Dedifferentiated amniotic fluid mesenchymal stem cell (primary cell): ENCODE data around the gene ZBTB9.

Source experiments
- DNase-seq: peaks from one replicate; pipeline ENCODE4 v3.0.0-alpha.2; 2016; ENCODE audit errors: extremely low spot score

Gene ZBTB9

DNA sequence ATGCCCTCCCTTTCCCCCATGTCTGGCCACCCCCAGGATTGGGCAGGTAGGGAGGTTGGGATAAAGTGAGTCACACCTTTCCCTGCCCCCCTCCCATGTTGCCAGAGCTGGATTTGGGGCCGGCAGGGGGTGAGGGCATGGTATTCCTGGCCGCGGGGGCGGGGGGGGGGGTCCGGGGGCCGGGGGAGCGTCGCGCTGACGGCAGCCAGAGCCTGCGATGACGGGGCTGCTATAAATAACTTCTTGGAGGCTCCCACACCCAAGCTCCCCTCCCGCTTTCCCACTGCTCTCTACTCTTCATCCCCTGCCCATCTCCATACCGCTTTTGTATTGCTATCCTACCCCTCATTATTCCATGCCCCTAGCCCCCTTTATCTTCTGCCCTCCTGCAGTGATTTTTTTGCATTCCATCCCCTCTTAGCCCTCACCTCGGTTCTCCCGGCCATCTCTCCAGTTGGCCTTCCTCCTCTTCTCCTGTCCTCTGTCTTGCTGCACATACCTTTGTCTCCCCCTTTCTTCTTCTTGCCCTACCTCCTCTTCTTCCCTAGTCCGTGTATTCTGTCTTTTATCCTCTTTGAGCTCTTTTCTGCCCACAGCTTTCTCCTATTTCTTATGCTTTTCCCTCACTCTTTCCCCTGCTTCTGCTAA is 20.7 kb upstream of the ZBTB9 start:
- DNase-seq: no peak

DNA sequence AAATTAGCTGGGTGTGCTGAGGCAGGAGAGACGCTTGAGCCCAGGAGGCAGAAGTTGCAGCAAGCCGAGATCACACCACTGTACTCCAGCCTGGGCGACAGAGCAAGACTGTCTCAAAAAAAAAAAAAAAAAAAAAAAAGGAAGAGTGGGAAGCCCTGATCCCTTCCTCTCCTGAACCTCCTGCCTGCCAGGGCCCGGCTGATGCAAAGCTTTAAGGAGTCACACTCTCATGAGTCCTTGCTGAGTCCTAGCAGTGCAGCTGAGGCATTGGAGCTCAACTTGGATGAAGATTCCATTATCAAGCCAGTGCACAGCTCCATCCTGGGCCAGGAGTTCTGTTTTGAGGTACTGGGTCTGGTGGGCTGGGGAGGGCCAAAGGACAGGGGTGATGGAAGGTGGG is 19.4 kb upstream of the ZBTB9 start:
- DNase-seq: no peak

DNA sequence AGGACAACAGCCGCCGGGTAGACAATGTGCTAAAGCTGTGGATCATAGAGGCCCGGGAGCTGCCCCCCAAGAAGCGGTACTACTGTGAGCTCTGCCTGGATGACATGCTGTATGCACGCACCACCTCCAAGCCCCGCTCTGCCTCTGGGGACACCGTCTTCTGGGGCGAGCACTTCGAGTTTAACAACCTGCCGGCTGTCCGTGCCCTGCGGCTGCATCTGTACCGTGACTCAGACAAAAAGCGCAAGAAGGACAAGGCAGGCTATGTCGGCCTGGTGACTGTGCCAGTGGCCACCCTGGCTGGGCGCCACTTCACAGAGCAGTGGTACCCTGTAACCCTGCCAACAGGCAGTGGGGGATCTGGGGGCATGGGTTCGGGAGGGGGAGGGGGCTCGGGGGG is 16.7 kb upstream of the ZBTB9 start:
- DNase-seq: no peak

DNA sequence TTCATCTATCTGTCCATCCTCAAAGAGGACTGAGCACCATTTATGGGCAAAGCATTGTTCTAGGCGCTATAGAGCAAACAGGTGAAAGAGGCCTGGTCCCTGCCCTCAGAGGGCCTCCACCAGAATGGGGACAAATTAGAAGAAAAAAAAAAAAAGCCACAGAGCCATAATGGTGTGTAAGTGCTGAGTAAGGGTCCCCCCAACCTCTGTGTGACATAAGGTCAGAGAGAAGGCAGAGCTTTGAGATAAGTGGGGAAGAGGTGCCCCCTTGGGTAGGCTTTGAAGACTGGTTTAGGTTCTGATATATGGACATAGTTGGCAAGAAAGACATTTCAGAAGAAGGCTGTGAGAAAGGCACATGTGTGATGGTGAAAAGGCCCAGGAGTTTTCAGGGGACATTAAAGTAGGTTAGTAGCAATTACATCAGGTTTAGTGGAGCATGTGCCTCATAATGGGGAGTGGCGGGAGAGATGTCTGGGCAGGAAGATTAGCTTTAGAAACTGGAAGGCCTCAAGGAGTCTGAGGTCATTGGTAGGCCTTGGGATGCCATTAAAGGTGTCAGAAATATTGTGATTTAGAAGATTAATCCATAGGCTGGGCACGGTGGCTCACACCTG is 15.3 kb upstream of the ZBTB9 start:
- no peak for DNase-seq

DNA sequence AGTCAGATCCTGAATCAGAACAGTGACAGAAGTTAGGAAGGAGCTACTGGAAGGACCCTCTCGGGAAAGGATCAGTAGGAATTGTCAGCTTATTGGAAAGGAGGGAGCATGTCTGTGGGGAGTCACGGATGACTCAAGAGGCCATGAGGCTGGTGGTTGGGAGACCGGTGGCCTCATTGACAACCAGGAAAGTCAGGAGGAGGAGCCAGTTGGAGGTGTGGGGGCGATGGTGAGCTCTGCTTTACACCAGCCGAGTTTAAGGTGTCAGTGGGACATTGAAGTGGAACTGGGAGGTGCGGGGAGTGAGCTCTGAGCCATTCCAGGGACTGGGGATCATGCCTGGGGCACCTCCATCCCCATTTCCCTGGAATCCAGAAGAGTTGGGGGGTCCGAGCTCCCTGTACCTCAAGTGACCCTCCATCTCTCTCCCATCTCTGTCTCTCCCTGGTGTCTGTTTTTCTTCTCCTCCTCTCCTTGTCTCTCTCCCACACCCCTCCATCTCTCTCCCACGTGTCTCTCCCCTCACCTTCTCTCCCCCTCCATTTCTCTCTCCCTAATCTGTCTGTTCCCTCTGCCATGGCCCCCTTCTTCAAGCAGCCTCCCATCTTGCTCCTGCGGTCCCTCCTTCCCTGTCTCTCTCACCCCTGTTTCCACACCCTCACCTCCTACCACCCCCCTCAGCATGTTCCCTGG is 14.3 kb upstream of the ZBTB9 start:
- DNase-seq: no peak

DNA sequence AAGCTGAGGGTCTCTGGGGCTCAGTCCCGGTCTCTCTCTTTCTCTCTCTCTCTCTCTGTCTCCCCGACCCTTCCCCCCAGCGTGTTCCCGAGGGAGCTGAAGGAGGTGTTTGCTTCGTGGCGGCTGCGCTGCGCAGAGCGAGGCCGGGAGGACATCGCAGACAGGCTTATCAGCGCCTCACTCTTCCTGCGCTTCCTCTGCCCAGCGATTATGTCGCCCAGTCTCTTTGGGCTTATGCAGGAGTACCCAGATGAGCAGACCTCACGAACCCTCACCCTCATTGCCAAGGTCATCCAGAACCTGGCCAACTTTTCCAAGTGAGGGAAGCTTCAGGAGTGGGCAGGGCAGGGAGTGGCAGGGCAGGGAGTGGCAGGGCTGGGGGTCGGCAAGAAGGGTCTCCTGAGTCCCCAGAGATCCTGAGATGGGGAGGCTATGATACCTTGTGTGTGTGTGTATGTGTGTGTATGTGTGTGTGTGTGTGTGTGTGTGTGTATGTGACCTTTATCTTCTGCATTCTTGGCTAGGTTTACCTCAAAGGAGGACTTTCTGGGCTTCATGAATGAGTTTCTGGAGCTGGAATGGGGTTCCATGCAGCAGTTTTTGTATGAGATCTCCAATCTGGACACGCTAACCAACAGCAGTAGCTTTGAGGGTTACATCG is 13.6 kb upstream of the ZBTB9 start:
- DNase-seq: no peak

DNA sequence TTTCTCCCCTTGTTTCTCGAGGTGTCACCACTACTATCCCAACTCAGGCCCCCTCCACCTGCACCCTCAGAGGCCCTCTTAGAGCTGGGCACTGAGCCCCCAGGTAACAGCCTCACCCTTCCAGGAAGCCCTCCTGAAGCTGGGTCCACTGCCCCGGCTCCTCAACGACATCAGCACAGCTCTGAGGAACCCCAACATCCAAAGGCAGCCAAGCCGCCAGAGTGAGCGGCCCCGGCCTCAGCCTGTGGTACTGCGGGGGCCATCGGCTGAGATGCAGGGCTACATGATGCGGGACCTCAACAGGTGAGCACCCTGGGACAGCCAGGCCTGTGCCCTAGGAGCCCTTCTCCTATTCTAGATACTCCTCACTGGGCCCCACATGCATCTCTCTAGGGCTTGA is 12.9 kb upstream of the ZBTB9 start:
- no peak for DNase-seq

DNA sequence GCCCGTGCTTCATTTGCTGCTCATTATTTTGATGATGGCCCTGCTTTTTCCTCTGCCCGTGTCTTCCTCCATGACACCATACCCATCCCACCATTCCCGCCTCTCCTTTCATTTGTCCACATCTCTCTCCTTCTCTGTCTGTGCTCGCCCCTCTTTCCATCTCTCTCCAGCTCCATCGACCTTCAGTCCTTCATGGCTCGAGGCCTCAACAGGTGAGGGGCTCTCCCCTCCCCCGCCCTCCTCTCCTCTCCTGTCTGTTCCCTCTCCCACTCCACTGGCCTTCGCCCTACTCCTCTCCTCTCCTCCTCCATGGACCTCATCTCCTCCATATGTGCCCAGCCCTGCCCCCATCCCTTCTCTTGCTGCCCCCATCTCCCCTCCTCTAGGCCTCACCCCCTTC is 12.1 kb upstream of the ZBTB9 start:
- no peak for DNase-seq

DNA sequence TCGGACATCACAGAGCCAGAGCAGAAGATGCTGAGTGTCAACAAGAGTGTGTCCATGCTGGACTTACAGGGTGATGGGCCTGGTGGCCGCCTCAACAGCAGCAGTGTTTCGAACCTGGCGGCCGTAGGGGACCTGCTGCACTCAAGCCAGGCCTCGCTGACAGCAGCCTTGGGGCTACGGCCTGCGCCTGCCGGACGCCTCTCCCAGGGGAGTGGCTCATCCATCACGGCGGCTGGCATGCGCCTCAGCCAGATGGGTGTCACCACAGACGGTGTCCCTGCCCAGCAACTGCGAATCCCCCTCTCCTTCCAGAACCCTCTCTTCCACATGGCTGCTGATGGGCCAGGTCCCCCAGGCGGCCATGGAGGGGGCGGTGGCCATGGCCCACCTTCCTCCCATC is 11.4 kb upstream of the ZBTB9 start:
- no peak for DNase-seq

DNA sequence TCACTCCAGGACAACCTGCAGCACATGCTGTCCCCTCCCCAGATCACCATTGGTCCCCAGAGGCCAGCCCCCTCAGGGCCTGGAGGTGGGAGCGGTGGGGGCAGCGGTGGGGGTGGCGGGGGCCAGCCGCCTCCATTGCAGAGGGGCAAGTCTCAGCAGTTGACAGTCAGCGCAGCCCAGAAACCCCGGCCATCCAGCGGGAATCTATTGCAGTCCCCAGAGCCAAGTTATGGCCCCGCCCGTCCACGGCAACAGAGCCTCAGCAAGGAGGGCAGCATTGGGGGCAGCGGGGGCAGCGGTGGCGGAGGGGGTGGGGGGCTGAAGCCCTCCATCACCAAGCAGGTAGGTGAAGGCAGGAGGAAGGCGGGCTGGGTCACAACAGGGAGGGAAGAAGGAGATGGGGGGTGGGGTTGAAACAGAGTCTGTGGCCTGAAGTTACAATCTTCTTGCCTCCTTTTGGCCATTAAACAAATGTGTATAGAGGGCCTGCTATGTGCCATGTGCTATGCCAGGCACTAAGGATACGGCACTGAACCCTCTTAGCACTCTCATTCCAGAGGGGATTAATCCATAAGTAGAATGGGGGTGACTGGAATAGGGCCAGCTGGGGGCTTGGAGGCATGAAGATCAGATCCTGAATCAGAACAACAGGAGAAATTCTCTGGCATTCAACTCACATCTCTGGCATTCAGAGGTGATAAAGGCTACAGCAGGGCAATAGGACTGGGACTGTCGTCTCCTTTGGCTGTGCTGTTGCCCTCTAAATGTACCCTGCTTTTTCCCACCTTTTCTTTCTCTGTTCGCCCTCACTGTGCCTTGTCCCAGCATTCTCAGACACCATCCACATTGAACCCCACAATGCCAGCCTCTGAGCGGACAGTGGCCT is 10.5 kb upstream of the ZBTB9 start:
- DNase-seq: no peak

DNA sequence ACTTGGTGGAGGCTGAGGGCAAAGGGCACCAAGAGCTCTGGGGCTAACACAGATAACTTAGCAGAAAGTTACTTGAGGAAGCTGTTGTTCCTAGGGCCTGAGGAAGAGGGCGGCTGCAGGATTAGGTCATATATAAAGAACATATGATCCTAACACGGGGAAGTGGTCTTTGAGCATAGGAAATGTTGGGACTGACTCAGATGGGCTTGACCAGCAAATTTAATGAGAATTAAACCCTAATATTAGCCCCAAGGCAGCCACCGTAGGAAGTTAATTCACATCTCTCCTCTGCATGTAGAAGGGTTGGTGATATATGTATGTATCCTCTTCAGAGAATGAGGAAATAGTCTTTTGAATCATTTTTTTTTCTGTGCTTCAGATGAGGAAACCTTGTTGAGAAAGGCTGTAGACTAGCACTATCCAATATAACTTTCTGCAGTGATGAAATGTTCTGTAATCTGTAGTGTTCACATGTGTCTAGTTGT is 9.2 kb upstream of the ZBTB9 start:
- no peak for DNase-seq

DNA sequence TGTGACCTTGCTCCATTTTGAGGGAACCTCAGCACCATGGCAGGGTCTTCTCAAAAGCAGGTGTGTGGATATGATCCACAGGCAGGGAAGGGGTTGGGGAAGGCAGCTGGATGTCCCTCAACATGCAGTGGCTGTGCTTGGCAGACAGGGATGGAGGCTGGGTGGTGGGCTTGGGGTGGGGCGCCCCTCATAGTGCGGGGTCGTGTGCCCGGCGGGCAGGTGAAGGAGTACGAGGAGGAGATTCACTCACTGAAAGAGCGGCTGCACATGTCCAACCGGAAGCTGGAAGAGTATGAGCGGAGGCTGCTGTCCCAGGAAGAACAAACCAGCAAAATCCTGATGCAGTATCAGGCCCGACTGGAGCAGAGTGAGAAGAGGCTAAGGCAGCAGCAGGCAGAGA is 8.0 kb upstream of the ZBTB9 start:
- DNase-seq: no peak

DNA sequence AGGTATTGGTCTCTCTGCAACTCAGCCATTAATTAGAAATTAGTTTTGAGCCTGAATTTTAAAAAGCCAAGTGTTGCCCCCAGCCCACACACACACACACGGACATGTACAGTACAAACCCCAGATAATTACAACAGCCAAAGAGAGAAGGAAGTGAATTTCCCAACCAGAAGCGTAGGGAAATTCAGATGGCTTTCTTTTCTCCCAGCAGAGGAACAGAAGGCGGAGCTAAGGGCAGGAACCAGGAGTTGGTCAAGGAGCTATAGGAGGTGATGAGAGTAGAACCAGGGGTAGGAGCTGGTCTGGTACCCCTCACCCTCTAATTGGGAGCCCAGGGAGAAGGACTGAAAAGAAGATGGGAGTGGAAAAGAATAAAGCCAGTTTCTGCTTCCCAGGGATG is 3.9 kb upstream of the ZBTB9 start:
- DNase-seq: no peak

DNA sequence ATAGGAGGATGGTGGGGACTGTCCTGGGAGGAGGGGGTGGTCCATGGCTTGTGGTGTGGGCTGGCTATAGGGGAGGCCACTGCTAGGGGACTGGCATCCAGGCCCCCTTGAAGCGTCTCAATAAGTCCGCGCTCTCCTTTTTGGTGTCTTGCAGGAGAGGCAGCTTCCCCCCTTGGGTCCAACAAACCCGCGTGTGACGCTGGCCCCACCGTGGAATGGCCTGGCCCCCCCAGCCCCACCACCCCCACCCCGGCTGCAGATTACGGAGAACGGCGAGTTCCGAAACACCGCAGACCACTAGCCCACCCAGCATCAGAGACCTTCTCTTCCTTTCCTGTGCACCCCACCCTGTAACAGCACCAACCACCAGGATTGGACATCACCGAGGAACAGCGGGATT is 2.8 kb upstream of the ZBTB9 start:
- no peak for DNase-seq

DNA sequence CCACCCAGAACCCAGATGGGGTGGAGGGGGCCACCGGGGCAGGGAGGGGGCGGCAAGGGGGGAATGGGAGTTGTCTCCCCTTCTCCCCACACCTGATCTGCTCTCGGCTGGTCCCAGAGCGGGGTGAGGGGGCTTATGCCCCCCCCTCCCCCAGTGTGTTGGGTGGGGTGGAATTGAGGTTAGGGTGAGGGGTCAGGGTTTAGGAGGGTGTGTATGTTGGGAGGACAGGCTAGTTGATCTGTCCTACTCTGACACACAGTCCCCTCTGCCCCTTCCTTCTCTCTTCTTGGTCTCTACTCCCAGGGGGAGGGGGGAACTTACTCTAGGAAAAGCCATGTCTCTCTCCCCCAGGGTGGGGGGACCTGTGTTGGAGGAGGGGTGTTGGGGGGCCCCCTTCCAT is 1.9 kb upstream of the ZBTB9 start:
- no peak for DNase-seq

DNA sequence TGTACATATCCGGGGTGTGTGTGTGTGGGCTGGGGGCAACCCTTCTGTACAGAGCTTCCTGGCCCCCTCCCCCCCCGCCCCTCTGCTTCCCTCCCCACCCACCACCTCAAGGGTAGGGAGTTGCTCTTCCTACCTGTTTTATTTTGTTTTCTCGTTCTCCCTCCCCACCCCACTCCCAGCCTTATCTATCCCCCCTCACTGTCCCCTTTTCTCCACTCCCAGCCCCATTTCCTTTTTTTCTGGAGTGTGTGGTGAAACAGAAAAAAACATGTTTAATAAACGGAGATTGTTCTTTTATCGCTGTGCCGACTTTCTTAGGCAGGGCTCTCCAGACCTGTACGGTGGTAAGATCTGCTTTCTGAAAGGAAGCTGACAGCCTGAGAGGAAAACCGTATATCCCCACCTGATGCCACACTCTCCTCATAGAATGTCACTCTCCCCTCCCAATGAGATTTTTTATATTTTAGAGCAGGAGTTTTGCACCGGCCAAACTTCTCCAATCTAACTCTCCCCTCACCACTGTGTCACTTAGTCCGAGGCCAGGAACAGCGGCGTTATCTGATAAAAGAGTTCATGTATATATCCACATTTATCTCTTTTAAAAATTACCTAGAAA is 875 bp upstream of the ZBTB9 start:
- no peak for DNase-seq

DNA sequence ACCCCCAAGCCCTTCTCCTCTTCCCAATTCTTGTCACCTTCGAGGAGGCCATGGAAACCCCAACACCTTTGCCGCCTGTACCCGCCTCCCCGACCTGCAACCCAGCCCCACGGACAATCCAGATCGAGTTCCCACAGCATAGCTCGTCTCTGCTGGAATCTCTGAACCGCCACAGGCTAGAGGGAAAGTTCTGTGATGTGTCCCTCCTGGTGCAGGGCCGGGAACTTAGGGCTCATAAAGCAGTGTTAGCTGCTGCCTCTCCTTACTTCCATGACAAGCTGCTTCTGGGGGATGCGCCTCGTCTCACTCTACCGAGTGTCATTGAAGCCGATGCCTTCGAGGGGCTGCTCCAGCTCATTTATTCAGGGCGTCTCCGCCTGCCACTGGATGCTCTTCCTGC is 675 bp downstream of the ZBTB9 start:
- DNase-seq: no peak

DNA sequence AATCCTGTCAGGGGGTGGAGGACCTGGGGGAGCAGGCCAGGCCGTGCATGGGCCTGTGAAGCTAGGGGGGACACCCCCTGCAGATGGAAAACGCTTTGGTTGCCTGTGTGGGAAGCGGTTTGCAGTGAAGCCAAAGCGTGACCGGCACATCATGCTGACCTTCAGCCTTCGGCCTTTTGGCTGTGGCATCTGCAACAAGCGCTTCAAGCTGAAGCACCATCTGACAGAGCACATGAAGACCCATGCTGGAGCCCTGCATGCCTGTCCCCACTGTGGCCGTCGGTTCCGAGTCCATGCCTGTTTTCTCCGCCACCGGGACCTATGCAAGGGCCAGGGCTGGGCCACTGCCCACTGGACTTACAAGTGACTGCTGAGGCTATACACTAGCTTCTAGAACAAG is 1.8 kb downstream of the ZBTB9 start:
- no peak for DNase-seq

DNA sequence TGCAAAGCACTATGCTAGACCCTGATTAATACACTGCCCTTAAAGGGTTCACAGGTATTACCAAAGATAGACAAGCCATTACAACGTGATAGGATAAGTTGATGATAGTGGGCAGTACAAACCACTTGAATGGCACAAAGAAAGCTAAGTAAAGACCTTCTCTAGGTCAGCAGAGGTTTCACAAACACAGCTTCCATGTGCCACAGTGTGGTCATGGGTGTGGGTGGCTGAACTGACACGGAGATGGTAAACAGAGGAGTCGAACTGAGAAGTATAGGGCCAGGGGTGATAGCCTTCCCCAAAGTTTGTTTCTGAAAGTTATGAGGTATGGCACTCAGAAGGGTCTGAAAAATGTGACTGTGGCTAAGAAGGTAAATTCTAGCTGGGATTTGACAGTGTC is 4.3 kb downstream of the ZBTB9 start:
- DNase-seq: no peak

DNA sequence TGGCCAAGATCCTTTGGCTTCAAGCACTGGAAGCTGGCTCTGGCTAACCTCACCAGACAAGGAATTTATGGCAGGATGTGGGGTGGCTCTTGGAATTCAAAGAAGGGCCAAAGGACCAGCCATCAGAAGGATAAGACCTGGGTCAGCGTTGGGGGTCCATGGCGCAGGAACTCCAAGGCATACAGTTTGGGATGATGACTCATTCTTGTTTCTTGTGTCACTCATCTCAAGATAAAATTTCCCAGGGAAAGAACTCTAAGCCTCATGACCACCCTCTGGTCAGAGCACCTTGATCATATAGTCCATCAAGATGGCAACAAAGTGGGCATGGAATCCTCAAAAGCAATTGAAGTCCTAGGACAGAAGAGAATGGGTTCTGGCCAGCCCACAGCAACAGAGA is 4.8 kb downstream of the ZBTB9 start:
- no peak for DNase-seq

DNA sequence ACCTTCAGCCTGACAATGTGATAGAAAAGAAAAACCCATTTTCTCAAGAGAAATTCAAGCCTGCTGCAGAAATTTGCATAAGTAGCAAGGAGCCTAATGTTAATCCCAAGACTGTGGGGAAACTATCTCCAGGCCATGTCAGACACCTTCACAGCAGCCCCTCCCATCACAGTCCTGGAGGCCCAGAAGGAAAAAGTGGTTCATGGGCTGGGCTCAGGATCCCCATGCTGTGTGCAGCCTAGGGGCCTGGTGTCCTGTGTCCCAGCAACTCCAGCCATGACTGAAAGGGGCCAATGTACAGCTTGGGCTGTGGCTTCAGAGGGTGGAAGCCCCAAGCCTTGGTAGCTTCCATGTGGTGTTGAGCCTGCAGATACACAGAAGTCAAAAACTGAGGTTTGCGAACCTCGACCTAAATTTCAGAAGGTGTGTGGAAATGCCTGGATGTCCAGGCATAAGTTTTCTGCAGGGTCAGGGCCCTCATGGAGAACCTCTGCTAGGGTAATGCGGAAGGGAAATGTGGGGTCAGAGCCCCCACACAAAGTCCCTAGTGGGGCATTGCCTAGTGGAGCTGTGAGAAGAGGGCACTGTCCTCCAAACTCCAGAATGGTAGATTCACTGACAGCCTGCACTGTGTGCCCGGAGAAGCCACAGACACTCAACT is 11.8 kb downstream of the ZBTB9 start:
- DNase-seq: no peak
